A549 treated with dexamethasone at 1 μM for 4 hours (cell line): ENCODE measurements around the gene KLHL26. TPM values are rescaled to one million over a fixed set of nuclear protein-coding genes. Genes with fewer than 3 reads are reported as not detected.

ENCODE experiments used
- total RNA-seq: library from RNA; stranded (reverse); fragments of 200-300 nt; extraction: Qiagen RNA extraction; gene quantifications from 5 replicates; pipeline ENCODE4 v1.2.3, GENCODE V29; 2022

The KLHL26 gene
- total RNA-seq, result 3.7 to 5.1 TPM (median 4.7 TPM) in 5 replicates

GRCh38 chr19:18636969-18637629 is at the start of gene KLHL26:
Gene KLHL26 (plus strand): TSS chr19:18637028. CDS start chr19:18637055, 27 bp downstream.

GRCh38 chr19:18588611-18589379 is 48.0 kb upstream of the KLHL26 start, which contains the start of gene REX1BD:
Gene REX1BD (plus strand): TSS chr19:18588798. CDS start chr19:18588802, 4 bp downstream.

GRCh38 chr19:18606281-18607225 is 30.3 kb upstream of the KLHL26 start, which contains the start of gene CRLF1:
Gene CRLF1 (minus strand): TSS chr19:18606799. CDS start chr19:18606656, 143 bp downstream.

GRCh38 chr19:18612772-18613588 is 23.8 kb upstream of the KLHL26 start, which contains the start of gene TMEM59L:
Gene TMEM59L (plus strand): TSS chr19:18612870. CDS start chr19:18612959, 89 bp downstream.

GRCh38 chr19:18683109-18683957 is 46.5 kb downstream of the KLHL26 start, which contains the start of gene CRTC1:
Gene CRTC1 (plus strand): TSS chr19:18683680. CDS start chr19:18683703, 23 bp downstream.

Other genes starting within 250 kb of the KLHL26 start
- 0.11 TPM in 1 of 5 replicates, not detected in the others for gene LRRC25, start 239.4 kb upstream of the KLHL26 start, total RNA-seq
- gene SSBP4, start 217.6 kb upstream of the KLHL26 start, total RNA-seq, result 33.0 to 50.5 TPM (median 48.5 TPM) in 5 replicates
- gene ISYNA1, start 198.9 kb upstream of the KLHL26 start, total RNA-seq, result 26.1 to 43.6 TPM (median 42.8 TPM) in 5 replicates
- gene ELL, start 115.0 kb upstream of the KLHL26 start, total RNA-seq, result 3.7 to 6.4 TPM (median 6.3 TPM) in 5 replicates
- gene FKBP8, start 93.5 kb upstream of the KLHL26 start, total RNA-seq, result 113 to 154 TPM (median 146 TPM) in 5 replicates
- 84.8 to 106 TPM (median 98.7 TPM) in 5 replicates for gene KXD1, start 79.2 kb upstream of the KLHL26 start, total RNA-seq
- 1,021 to 1,163 TPM (median 1,060 TPM) in 5 replicates for gene UBA52, start 65.2 kb upstream of the KLHL26 start, total RNA-seq
- 38.3 to 52.4 TPM (median 45.9 TPM) in 5 replicates for gene REX1BD, start 48.2 kb upstream of the KLHL26 start, total RNA-seq
- 3.7 to 7.1 TPM (median 6.8 TPM) in 5 replicates for gene CRLF1, start 30.2 kb upstream of the KLHL26 start, total RNA-seq
- gene TMEM59L, start 24.2 kb upstream of the KLHL26 start, total RNA-seq, result 3.8 to 6.1 TPM (median 5.2 TPM) in 5 replicates
- gene CRTC1, start 46.7 kb downstream of the KLHL26 start, total RNA-seq, result 2.3 to 5.6 TPM (median 4.7 TPM) in 5 replicates
- 0.16 to 0.26 TPM (median 0.19 TPM) in 5 replicates for gene COMP, start 154.3 kb downstream of the KLHL26 start, total RNA-seq
- gene UPF1, start 194.9 kb downstream of the KLHL26 start, total RNA-seq, result 27.8 to 45.2 TPM (median 43.1 TPM) in 5 replicates